Inflammatory macrophage (primary cell): Measurements from ENCODE around the gene SAC3D1.
A peak's percentile ranks its signal among the peaks of the same experiment; 100 is the strongest.
"Not testable (repeated sequence)": the region's sequence is repeated elsewhere in the genome, so short reads cannot be mapped to it uniquely, and the experiment has no call there.

Experiments
- DNase-seq, 2 donors: peaks; one replicate each; pipeline ENCODE4 v3.0.0-alpha.2; 2020 to 2022
- total RNA-seq, 18 experiments: gene quantifications; one replicate each; lab custom pipeline; 2026; ENCODE audit warnings: mixed read lengths in 6 of 18, inconsistent platforms in 2 of 18; lab: John Stamatoyannopoulos, UW

The SAC3D1 gene
- total RNA-seq = 0.52 to 11.4 (median 6.5) reads per million in 18 experiments

DNA sequence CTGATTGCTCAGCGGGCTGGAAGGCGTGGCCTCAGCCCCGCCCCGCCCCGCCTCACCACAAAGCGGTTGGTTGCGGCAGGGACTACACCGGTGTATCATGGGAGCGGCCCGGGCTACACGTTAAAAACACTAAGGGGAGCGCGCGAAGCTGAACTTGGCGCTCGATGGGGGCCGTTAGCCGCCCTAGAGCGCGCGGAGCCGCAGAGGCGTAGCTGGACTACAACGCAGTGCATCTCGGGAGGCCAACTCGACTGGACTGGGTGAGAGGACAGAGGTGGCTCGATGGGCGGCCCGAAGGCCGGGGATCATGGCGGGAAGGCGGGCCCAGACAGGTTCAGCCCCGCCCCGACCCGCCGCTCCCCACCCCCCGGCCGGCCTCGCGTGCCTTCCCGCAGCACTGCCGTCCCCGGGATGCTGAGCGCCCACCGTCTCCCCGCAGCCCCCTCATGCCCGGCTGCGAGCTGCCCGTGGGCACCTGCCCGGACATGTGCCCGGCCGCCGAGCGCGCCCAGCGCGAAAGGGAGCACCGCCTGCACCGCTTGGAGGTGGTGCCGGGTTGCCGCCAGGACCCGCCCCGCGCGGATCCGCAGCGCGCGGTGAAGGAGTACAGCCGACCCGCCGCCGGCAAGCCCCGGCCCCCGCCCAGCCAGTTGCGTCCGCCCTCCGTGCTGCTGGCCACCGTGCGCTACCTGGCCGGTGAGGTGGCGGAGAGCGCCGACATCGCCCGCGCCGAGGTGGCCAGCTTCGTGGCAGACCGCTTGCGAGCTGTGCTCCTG lies at the start of gene SAC3D1:
TSS of gene SAC3D1 (plus strand) at position 364 of the 776 bp plus-strand sequence. CDS start at position 447, 83 bp downstream.
- DNase-seq = peak; percentile 95

DNA sequence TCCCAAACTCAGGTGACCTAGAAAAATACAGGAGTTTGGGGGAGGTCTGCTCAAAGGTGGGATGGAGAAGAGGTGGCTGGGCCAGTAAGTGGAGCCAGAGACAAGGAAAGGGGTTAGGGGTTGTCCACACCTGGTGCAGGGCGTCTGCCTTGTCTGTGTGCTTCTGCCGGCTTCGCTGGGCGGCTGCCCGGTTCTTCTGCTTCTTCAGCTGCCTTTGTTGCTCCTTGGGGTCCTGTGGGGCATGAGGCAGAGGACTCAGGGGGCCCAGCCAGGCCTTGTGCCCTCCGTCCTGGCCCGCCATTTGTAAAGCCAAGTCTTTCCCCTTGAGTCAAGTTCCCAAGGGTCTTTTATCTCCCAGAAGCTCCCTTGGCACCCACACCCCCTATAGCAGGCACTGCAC lies 46.7 kb upstream of the SAC3D1 start:
- no peak for DNase-seq

DNA sequence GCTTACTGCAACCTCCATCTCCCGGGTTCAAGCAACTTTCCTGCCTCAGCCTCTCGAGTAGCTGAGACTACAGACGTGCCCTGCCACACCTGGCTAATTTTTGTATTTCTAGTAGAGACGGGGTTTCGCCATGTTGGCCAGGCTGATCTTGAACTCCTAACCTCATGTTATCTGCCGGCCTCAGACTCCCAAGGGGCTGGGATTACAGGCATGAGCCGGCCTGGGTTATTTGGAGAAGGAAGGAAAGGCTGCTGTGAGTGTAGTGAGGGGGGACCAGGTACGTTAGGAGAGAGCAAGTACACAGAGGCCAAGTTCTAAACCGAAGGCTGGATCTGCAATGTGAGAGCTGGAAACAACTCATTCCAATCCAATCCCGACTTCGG lies 44.7 kb upstream of the SAC3D1 start:
- no peak for DNase-seq

DNA sequence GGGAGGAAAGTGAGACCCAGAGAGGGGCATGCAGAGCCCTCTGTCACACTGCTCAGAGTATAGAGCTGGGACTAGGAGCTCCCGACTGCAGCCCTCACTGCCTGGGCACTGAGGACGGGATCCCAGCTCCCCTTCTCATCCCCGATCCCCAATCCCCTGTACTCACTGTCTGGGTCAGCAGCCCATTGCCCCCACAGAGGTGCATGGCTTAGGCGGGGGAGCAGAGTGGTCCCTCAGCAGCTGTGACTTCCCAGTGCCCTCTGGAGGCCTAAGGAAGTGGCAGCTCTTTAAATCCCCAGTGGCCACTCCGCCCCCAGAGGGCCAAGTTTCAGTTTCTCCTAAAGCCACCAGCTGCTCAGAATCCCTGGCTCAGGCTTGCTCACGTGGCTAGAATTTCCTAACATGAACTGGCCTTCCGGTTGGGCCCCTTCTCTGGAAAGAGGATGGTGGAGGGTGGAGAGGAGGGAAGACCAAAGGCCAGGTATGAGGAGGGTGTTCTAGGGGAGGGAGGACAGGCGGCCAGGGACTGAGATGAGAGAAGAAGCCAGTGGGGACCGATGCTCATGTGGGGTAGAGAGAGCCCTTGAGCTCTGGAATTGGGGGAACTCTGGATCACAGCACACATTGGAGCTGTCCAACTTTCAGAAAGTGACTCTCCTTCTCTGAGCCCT lies 44.2 kb upstream of the SAC3D1 start, which contains the start of gene BATF2:
TSS of gene BATF2 (minus strand) at position 262 of the 671 bp plus-strand sequence. CDS start at position 205, 57 bp downstream.
- peak; percentile 84 to 87 for DNase-seq

DNA sequence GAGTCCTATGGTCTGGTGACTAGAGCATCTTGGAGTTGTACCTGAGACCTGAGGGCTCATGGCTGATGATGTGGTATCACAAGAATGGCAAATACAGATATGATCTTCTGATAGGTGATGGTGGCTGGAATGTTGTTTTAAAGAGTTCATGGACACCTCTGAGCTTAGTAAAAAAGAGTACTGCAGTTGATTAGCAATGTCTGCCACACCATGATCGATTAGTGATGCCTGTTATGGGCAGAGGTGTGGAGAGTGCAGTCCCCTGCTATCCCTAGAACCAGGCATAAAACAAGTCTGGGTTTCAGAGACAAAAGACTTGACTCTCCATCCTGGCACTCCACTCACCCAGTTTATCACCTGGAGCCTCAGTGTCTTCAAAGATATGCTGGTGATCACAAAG lies 42.9 kb upstream of the SAC3D1 start:
- no peak for DNase-seq

DNA sequence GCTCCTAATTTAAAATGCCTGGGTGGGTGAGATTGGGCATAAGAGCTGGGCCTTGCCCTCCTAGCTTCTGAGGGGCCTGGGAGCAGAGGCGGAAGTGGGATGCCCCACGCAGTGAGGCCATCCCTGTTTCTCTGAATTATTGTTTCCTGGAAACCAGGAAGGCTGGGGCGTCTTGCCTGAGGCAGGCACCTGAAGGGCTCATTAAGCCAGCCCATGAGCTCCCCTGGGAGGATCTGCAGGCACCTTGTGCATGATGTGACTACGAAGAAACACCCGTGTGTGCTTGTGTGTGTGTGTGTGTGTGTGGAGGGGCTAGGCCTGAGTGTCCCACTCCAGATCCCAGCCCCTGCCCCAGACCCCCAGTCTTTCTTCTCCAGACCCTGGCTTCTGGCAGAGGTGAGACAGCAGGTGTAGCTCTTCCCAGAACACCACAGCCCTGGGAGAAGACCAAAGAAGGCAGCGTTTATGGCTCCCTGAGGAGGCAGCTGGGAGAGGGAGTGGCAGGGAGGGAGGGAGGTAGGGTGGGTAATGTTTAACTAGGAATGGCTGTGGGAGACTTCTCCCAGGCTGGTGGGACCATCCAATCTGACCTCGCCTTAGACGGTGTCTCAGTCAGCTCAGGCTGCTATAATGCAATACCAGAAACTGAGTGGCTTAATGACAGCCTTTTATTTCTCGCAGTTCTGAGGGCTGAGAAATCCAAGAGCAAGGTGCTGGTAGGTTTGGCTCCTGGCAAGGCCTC lies 42.1 kb upstream of the SAC3D1 start:
- DNase-seq = no peak

DNA sequence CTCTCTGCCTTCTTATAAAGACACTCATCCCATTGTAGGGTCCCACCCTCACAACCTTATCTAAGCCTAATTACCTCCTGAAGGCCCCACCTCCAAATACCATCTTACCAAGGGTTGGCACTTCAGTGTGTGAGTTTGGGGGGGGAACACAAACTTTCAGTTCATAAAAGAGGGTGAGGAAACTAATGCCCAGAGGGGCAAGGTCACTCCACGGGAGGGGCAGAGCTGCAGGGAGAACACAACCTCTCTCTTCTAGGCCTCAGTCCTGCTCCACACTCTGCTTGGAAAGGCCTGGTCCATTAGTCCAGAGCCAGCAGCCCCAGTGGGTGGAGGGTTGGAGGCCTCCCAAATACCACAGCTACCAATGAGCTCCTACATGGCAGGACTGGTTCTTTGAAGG lies 41.5 kb upstream of the SAC3D1 start:
- DNase-seq = no peak

DNA sequence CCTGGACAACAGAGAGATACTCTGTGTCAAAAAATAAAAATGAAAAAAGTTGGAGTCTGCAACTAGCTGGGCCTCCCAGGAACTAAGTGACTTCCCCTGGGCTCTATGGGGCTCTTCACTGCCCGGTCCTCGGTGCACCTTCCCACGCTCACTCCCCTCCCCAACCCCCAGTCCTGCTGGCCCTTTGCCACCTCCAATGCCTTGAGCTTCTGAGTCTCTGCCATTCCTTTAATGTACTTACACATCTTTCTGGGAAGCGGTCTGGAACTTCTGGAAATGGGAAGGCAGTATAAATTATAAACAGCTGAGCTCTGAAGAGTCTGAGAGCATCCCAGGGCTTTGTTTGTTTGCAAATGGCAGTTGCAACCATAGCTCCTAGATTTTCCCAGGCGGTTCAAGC lies 38.3 kb upstream of the SAC3D1 start:
- no peak for DNase-seq

DNA sequence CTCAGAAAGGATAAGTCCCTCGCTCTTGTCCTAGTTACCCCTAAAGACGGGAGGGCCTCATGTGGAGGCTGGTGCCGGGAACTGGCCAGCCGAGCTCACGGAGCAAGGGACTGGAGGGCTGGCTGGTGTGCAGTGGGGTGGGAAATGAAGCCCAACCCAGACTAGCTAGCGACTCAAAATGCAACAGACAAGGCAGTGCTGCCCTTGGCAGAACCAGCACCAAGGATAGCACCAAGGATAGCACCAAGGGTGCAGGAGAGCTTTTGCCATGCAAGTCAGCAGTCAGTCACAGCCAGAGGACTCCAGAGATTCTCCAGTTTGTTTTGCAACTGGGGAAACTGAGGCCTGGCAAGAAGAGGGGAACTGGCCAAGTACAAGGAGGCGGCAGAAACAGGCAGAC lies 37.7 kb upstream of the SAC3D1 start:
- no peak for DNase-seq

DNA sequence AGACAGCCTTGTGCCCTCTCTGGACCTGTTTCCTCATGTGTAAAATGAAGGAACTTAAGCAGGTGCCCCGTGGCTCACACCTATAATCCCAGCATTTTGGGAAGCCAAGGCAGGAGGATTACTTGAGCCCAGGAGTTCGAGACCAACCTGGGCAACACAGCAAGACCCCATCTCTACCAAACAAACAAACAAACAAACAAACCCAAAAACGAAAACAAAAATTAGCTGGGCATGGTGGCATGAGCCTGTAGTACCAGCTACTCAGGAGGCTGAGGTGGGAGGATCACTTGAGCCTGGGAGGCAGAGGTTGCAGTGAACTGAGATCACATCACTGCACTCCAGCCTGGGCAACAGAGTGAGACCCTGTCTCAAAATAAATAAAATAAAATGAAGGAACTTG lies 37.0 kb upstream of the SAC3D1 start:
- DNase-seq = not testable (repeated sequence)

DNA sequence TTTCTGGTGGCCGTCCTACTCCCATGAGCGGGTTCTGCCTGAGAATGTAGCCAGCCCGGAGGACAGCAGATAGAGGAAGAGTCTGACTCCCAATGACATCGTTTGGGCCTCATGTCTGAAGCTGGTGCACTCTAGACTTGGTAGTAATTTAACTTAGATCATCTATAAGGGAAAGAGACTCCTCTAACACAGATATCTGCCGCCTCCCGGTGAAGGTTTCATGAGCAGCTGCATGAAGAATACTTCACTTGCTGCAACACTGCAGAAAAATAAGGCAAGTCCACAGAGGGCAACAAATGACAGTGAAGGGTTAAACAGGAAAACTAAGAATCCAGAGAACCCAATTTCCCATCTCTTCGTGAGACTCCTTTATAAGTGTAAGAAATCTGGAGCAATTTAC lies 33.0 kb upstream of the SAC3D1 start:
- DNase-seq = no peak

DNA sequence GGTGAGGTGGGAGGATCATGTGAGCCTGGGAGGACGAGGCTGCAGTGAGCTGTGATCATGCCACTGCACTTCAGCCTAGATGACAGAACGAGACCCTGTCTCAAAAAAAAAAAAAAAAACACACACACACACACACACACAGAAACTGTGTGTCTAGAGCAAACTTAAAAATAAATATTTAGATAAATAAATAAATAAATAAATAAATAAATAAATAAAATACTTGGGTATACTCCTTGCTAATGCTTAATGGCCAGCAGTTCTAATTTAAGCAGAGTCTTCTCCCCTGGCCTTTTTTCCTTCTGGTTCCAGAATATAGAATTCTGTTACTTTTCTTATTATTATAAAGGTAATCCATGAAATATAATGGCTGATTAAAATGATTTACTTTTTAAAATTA lies 32.1 kb upstream of the SAC3D1 start:
- DNase-seq = no peak

DNA sequence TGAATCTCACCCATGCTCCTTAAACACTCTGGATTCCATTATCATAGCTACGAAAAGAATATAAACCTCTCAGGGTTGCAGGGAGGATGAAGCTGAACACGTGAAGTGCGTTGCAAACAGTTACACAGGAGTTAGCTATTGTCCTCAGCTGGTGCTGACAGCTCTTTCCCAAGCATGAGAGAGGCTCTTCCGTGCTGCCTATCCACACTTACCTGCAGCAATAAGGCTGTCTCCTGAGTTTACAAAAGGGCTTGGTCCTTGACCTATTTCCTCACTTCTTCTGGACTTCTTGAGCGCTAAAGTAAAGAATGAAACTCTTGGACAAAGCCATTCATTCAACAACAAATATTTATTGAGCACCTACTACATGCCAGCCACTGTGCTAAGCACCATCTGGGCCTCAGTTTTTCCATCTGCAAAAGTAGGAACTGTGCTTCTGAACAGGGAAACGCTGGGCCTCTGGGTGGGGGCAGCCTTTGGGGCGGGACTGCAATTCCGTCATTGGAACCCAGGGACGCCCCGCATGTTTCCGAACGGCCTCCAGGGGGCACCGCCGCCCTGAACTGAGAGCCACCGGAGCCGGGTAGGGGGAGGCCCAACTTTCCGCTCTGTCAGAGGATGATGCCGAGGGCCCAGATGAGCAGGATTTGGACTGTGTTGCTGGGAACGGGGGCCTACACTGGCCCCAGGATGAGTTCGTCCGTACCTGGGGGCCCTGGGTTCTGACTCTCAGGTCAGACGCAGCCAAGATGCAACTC lies 27.7 kb upstream of the SAC3D1 start:
- DNase-seq = peak; percentile 94

DNA sequence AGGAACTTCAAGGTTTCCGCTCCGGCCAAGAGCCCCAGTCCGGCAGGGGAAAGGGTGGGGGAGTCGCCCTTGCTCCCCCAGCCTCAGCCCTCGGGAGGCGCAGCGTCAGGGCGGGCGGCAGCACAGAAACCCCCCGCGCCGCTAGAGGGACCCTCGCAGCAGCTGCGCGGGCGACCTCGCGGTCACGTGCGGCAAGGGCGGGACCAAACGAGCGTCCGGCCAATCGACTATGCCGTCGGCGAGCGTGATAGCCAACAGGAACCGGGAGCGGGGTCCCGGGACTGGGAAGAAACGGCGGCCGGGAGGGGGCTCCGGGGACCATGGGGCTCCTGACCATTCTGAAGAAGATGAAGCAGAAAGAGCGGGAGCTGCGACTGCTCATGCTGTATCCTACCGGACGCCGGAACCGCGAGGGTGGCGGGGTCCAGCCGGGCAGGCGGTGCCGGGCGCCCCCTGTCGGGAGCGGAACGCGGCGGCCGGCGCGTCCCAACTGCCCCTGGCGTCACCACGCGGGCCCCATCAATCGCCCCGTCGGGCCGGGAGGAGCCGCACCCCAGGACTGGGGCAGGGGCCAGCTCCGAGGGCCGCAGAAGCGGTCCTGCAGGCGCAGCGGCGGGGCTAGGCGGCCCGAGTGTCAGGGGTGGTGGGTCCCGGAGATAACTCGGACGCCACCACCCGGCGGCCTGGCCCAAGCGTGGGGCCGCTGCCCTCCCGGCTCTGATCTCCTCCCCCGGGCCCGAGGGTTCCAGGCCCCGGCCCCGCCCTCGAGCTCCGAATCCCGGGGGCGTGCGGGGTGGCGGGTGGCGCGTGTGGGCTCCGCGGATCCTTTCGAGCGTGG lies 26.9 kb upstream of the SAC3D1 start, which contains the start of gene ARL2:
TSS of gene ARL2 (plus strand) at position 273 of the 838 bp plus-strand sequence. CDS start at position 321, 48 bp downstream.
- peak; percentile 83 to 93 for DNase-seq

DNA sequence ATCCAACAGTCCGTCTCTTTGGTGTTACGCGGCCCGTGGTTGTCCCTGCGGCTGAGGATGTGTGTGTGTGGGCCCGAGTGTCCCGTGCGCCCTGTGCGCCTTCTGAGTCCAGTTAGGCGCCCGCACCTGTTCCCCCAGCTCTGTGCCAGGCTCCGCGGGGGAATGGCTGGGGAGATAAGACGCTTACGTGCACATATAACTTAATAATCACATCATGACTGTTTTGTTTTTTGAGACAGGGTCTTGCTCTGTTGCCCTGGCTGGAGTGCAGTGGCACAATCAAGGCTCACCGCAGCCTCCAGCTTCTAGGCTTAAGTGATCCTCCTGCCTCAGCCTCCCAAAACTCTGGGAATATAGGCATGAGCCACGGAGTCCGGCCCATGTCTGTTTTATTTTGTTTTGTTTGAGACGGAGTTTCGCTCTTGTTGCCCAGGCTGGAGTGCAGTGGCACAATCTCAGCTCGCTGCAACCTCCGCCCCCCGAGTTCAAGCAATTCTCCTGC lies 26.2 kb upstream of the SAC3D1 start:
- no peak for DNase-seq

DNA sequence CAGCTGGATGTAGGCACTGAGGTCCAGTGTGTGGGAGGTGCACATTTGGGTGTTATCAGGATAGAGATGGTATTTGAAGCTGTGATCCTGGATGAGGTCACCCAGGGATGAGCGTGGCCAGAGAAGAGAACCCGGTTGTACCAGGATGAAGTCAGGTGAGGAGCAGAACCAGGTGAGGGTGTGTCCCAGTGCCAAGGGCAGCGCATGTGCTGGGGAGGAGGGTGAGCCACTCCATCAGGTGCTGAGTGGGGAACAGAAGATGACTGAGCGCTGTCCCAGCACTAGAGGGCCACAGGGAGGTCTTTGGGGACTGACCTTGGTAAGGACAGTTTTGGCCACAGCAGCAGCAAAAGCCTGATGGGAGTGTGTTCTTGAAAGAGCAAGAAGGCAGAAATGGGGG lies 24.3 kb upstream of the SAC3D1 start:
- DNase-seq = no peak

DNA sequence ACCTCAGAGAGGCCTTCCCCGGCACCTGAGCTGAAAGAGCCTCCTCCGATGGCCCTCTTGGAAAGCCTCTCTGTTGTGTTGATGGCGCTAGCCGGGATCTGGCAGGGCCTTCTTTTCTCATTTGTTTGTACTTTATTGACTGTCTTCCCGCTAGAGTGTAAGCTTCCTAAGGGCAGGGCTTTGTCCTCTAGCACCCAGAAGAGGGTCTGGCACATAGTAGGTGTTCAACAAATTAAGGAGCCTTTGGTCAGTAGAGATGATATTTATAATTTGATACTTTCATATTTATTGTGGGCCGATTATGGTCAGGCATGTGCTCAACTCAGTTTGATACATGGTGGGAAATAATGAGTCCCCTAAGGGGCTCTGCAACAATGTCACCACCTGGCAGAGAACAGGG lies 23.1 kb upstream of the SAC3D1 start:
- no peak for DNase-seq

DNA sequence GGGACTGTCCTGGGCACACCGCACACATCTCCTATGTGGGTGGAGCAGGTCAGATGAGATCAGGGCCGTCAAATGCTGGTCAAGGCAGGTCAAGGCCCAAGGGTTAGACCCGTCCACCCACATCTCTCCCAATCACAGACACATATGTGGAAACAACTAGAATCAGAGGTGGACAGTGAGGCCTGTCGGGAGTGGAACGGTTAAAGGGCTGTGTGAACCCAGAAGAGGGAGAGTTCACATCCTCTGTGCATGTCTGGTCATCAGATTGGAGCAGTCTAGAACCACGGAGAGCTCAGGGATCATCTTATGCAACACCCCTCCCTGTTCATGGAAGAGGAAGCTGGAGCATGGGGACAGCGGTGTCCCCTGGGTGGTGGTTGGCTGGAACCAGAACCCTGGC lies 21.2 kb upstream of the SAC3D1 start:
- DNase-seq = peak; percentile 14 to 35

DNA sequence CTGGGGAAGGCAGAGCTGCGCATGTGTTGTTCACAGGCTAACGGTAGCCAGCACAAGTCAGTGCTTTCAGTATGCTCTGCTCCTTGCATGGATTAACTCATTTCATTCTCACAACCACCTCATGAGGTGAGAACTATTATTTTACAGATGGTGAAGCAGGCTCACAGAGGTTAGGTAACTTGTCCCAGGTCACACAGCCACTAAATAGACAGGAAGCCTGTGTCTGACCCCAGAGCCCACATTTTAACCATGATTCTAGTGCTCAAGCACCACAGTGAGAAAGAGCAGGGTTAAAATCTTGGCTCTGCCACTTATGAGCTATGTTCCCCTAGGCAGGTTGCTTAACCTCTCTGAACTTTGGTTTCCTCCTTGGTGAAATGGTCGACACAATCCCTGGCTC lies 20.0 kb upstream of the SAC3D1 start:
- no peak for DNase-seq

DNA sequence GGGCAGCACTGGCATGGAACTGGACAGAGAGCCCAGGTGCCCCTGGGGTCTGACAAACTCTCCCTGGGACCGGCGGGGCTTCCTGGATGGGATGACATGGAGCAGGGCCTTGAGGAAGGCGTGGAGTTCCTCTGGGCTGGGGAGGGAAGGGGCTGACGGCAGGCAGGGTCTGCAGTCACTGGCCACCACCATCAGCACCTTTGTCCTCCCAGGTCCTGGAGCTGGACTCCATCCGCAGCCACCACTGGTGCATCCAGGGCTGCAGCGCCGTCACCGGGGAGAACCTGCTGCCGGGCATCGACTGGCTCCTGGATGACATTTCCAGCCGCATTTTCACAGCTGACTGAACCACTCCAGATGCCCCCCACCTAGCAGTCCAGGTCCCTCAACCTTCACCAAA lies 19.5 kb upstream of the SAC3D1 start:
- no peak for DNase-seq

DNA sequence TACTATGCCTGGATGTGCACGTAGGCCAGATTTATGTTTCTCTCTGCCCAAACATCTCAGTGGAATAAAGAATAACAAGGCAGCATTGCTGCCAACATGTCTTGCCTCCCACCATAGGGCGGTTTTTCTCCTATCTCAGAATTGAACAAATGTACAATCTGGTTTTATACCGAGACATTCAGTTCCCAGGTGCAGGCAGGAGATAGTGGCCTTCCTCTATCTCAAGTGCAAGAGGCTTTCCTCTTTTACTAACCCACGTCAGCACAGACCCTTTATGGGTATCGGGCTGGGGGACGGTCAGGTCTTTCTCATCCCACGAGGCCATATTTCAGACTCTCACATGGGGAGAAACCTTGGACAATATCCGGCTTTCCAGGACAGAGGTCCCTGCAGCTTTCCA lies 17.5 kb upstream of the SAC3D1 start:
- DNase-seq = not testable (repeated sequence)
